ENCODE results near the gene MALL.
"Not testable (repeated sequence)": the region's sequence is repeated elsewhere in the genome, so short reads cannot be mapped to it uniquely, and the experiment has no call there.

MALL gene

DNA sequence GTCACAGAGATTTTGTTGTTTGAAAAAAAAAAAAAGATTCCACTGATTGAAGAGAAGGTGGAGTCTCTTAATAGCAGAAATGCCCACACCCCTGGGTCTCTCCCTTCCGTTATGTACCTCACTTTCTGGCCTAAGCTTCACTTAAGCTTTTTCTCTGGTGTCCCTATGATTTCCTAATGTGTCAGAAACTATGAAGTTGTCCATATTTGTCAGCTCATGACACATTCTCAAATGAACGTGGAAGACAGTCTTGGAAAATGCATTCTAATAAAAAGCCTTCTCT is 5.4 kb upstream of the MALL start:
- CTCF ChIA-PET: interaction anchor here (0.8 kb wide), 1 partner anchor 14 kb away, joined by 3 read pairs; no protein-coding TSS in a partner anchor
- POLR2A ChIA-PET: no interaction called here
- no peak for DNase-seq (ENCODE audit: extremely low spot score)
- TF ChIP-seq, protein P1, sequence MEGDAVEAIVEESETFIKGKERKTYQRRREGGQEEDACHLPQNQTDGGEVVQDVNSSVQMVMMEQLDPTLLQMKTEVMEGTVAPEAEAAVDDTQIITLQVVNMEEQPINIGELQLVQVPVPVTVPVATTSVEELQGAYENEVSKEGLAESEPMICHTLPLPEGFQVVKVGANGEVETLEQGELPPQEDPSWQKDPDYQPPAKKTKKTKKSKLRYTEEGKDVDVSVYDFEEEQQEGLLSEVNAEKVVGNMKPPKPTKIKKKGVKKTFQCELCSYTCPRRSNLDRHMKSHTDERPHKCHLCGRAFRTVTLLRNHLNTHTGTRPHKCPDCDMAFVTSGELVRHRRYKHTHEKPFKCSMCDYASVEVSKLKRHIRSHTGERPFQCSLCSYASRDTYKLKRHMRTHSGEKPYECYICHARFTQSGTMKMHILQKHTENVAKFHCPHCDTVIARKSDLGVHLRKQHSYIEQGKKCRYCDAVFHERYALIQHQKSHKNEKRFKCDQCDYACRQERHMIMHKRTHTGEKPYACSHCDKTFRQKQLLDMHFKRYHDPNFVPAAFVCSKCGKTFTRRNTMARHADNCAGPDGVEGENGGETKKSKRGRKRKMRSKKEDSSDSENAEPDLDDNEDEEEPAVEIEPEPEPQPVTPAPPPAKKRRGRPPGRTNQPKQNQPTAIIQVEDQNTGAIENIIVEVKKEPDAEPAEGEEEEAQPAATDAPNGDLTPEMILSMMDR (IDR thresholded peaks at IDR 0.05; ENCODE audit: control extremely low read depth, extremely low read depth, low read depth, missing control alignments): no peak

- CTCF ChIA-PET: no interaction called here
- TF ChIP-seq, protein P1 (IDR thresholded peaks at IDR 0.05; ENCODE audit: control extremely low read depth, extremely low read depth, low read depth, missing control alignments): no peak
- DNase-seq (ENCODE audit: extremely low spot score): no peak
- POLR2A ChIA-PET: no interaction called here
Observed at GRCh38 chr2:110120171-110121051, 4.8 kb upstream of the MALL start.

GRCh38 chr2:110116033-110116710 is 550 bp upstream of the MALL start:
- no peak for DNase-seq (ENCODE audit: extremely low spot score)
- ChIA-PET POLR2A (no interaction called here), CTCF (interaction anchor here (1.9 kb wide), 1 partner anchor 41 kb away, joined by 4 read pairs; no protein-coding TSS in a partner anchor)
- TF ChIP-seq, protein P1 (IDR thresholded peaks at IDR 0.05; ENCODE audit: control extremely low read depth, extremely low read depth, low read depth, missing control alignments): no peak

DNA sequence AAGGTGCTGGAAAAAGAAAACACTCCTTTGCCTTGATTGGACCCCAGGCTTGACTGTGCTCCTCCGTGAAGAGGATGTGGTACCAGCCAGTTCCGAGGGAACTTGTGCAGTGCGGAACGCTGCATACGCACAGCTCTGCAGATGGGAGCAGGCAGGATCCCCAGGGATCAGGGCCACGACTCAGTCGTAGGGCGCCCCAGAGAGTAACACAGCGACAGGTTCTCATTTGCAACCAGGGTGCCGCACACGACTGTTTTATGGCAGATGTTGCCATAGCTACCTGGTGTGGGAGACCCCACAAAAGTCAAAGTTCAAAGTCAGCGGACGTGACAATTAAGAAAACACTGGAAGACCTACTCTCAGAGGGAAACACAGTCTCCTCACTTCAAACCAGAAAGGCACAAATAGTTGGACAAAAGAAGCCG is 779 bp downstream of the MALL start:
- ChIA-PET CTCF (interaction anchor here (1.9 kb wide), 1 partner anchor 42 kb away, joined by 4 read pairs; no protein-coding TSS in a partner anchor), POLR2A (no interaction called here)
- DNase-seq (ENCODE audit: extremely low spot score): no peak
- TF ChIP-seq, protein P1 (IDR thresholded peaks at IDR 0.05; ENCODE audit: control extremely low read depth, extremely low read depth, low read depth, missing control alignments): no peak

DNA sequence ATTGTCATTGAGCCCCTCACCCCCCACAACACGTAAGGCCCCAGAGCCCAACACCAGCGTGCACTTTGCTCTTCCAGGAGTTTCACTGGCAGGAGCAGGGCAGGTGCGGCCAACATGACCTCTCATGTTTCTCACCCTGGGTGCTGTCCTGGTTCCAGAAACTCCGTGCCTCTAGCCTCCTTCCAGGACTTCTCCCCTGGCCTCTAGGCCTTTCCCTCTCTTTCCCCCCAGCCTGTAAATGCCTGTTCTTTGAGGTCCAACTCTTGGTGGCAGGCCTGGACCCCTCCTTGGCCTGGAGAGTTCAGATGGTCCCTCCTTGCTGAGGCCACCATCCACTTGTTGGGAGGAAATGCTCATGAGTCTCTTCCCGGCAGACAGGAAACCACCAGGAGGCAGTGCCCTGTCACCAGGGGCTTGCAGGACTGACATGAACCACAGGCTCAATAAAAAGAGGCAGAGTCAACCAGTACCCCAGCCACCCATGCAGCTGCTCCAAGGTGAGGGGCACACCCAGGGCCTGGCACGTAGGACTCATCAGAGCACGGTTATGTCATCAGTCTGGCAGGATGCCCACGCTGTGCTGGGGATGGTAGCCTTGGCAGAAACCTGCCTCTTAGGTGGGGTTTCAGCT is 1.5 kb downstream of the MALL start:
- no peak for DNase-seq (ENCODE audit: extremely low spot score)
- POLR2A ChIA-PET: no interaction called here
- TF ChIP-seq, protein P1 (IDR thresholded peaks at IDR 0.05; ENCODE audit: control extremely low read depth, extremely low read depth, low read depth, missing control alignments): no peak
- CTCF ChIA-PET: interaction anchor here (1.9 kb wide), 1 partner anchor 43 kb away, joined by 4 read pairs; no protein-coding TSS in a partner anchor

- POLR2A ChIA-PET; CTCF ChIA-PET; DNase-seq (ENCODE audit: extremely low spot score): not testable (repeated sequence)
Observed at GRCh38 chr2:110108291-110108690, 7.3 kb downstream of the MALL start.

All from GM10248 (cell line).